ENCODE results near the gene DCDC2C.

DCDC2C gene

DNA sequence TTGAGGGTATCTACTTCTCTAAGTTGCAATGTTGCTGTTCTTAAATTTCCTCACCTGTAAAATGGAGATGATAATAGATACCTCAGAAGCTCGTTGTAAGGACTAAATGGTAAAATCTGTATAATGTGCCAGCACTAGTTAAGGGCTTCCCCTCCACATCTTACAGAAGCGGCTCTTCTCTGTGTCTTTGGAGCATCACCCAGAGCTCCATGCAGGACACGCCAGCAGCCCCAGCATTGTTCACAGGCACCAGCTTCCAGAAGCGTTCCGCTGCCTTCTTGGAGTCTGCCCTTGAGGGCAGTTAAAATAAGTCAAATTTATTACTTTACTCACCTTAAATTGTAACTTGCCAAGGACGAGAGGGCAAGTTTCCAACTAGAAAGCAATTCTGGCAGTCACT is 5.8 kb downstream of the DCDC2C start:
- no peak for DNase-seq (ENCODE audit: low read depth)

DNA sequence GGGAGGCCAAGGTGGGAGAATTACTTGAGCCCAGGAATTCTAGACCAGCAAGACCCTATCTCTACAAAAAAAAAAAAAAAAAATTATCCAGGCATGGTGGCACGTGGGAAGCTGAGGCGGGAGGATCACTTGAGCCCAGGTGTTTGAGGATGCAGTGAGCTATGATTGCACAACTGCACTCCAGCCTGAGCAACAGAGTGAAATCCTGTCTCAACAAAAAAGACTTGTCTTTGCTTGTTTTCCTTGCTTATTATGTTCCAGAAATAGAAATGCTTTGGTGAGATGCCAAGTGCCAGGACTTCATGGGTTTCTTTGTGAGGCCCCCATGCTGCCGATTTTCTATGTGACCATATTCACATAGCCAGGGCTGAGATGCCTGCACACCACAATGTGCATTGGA is 9.0 kb downstream of the DCDC2C start:
- no peak for DNase-seq (ENCODE audit: low read depth)

DNA sequence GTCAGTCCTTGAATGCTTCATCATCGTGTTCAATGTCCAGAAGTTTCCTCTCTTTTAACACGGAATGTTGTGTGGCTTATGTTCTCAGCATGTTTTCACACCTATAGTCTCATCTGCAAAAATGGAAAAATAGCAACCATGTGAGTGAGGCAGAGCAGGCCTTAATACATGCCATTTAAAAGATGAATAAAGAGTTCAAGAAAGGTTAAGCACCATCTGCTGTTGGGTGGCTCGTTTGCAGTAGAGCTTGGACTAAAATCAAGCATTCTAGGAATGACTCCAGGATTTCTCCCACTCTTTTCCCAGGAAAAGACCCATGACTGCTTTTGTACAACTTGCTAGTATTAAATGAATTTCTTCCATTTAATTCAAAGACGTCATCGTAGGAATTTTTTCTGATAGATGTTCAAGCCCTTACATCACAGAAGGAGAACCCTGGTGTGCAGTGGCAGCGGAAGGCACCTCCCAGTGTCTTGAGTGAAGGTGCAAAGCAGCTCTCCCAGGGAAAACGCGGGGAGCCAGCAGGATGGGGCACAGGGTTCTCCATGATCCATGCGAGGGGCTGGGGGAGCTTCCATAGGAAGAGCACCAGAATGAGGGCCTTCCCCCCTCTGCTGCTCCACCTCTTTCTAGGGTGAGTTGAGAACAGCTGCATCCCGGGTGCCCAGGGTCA is 9.6 kb downstream of the DCDC2C start:
- no peak for DNase-seq (ENCODE audit: low read depth)

DNA sequence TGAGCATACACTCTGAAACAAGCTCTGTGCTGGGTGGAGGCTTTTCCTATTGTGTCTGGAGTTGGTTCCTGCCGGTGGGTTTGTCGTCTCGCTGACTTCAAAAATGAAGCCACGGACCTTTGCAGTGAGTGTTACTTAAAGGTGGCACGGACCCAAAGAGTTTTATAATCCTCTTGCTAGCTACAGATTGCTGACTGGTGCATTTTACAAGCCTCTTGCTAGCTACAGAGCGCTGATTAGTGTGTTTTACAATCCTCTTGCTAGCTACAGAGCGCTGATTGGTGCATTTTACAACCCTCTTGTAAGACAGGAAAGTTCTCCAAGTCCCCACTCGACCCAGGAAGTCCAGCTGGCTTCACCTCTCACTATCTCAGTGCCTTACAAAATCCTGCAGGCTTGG is 15.3 kb downstream of the DCDC2C start:
- no peak for DNase-seq (ENCODE audit: low read depth)

DNA sequence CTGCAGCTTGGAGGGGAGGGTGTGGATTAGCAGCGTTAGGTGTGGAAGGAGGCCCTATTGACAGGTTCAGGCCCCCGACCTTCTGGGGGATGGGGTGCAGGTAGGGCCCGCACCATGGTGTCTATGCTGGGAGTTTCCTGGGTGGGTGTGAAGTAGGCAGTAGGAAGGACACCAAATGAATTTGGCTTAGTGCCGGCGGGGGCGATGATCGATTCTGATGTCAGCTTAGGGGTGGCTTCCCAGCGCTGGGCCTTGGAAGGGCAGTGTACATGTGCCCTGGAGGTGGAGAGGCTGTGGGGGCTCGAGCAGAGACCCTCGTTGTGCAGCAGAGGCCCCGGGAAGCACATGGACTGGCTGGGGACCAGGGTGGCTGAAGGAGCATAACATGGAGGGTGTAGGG is 21.6 kb downstream of the DCDC2C start:
- no peak for DNase-seq (ENCODE audit: low read depth)

DNA sequence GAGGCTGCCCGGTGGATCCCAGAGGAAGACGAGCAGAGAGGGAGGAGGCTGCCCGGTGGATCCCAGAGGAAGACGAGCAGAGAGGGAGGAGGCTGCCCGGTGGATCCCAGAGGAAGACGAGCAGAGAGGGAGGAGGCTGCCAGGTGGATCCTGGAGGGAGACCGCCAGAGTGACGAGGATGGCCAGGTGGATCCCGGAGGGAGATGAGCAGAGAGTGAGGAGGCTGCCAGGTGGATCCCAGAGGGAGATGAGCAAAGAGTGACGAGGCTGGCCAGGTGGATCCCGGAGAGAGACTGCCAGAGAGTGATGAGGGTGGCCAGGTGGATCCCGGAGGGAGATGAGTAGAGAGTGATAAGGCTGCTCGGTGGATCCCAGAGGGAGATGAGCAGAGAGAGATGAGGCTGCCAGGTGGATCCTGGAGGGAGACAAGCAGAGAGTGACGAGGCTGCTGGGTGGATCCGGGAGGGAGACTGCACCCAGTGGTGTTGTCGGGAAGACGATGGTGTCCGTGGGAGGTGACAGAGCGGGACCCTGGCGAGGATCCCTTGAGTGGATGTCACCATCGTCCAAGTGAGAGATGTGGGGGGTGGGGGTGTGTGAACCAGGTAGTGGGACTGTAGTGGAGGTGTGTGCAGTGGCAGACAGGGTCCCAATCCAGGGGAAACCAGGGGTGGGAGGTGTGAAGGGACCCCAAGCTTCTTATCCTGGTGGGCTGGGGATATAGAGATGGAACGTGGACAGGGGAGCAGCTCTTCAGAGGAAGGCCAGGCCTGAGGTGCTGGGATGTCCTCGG is 22.3 kb downstream of the DCDC2C start:
- DNase-seq (ENCODE audit: low read depth), result no peak

DNA sequence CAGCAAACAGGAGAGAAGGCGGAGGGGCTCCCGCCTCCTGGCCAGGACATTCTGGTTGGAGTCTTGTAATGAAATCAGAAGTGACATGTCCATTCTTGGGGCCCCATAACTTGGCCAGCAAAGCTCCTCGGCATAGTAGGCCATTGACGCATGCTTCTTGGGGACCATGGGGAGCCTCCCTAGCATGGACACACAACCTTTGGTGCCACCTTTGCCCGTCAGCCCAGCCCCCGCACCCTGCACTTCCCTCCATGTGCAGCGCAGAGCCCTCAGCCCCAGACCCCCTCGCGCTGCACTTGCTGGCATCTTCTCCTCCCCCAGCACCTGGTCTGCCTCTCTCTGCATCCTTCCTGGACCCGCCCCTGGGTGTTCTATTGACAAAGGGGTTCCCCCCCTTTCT is 23.1 kb downstream of the DCDC2C start:
- no peak for DNase-seq (ENCODE audit: low read depth)

DNA sequence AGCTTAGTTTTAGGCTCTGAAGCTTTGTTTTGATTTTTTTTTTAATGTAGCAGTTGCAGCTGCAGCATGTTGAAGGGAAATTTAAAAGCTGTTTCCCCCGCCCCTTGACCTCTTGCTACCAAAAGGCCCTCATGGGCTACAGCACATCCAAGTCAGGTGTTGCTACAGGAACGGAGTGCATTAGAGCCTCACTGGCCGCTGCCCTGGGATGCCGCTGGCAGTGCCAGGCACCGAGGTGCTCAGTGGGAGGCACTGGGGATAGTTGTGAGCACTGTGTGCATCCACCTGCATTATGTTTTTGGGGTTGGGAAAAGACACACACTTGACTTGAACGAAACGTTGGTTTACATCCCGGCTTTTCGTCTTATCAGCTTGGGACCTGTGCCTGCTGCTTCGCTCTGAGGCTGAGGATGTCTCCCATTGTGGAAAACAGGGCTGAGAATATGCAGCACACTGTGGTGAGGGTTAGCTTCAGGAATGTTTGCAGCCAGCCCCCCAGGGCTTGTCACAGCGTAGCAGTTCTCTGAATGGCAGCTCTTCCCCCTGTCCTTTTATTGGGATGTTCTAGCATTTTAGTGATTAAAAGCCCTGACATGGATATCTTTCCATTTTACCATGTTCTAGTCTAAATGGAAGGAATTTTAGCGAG is 24.1 kb downstream of the DCDC2C start:
- no peak for DNase-seq (ENCODE audit: low read depth)

DNA sequence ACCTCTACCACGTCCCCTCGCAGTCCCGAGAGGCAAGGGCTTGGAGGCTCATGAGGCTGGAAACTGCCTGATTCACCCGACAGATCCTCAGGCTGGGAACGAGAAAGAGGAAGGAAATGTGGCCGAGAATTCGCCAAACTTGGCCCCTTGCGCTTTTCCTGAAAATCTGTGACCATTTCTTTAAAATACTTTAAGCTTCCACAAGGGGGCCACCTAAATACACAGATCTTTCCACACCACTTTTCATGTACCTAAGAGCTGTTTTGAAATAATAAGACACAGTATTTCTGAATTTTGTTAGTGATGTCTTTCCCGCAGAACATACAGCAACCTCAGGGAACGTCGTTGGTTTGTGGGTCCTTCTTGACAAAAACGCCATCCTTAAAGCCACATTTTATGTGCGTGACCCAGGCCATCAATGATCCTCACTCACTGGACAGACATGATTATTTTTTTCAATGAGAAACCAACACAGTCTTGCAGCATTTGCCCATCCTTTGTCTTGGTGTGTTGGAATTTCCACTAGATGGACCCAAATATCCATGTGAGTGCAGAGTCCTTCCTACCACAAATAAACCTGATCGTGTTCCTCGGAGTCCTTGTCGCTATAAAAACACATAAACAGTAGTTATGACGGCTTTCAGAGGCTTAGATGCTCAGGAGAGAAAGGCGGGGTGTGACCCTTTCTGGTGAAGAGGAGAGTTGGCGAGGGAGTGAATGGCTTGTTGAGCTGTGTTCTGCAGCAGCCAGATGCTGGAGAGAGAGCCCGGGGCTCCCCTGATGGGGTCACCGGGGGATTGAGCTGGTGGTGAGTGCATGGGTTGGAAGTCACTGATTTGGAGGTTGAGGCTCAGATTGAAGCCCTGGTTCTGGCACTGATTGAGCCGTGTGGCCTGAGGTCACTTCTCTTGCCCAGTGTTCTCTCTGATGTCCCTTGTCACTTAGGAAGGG is 25.0 kb downstream of the DCDC2C start:
- no peak for DNase-seq (ENCODE audit: low read depth)

DNA sequence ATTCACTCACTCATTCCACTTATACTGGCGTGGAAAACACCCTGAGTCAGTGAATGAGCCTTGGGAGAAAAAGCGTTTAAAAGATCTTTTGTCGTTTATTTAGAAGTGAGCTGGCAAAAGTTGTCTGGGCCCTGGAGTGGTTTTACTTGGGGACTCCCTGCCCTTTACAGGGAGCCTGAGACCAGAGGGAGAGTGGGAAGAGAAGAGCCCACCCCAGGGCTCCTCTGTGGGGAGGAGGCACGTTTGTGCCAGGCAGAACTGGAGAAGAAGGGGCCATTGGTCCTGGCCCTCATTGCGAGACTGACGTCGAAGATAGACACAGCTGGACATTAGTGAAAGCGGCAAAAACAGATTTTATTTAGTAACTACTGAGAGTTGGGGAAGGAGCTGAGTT is 25.7 kb downstream of the DCDC2C start:
- DNase-seq (ENCODE audit: low read depth), result no peak

DNA sequence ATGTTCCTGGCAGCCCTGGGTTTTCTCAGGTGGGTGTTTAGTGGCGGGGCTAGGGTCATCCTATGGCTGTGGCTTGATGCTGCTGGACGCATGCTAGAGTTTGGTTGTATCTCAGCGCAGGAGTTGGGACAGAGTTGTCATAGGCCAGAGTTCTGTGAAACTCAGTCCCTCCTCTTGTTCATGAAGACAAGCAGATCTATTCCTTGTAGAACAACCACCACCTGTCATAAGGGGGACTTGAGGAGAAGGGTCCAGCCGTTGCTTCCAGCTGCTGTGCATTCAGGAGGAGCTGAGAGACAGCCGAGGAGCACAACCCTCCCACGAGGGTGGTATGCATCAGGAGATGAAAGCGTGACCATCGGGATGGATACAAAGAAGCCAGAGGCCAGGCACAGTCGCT is 26.4 kb downstream of the DCDC2C start:
- DNase-seq (ENCODE audit: low read depth), result no peak

DNA sequence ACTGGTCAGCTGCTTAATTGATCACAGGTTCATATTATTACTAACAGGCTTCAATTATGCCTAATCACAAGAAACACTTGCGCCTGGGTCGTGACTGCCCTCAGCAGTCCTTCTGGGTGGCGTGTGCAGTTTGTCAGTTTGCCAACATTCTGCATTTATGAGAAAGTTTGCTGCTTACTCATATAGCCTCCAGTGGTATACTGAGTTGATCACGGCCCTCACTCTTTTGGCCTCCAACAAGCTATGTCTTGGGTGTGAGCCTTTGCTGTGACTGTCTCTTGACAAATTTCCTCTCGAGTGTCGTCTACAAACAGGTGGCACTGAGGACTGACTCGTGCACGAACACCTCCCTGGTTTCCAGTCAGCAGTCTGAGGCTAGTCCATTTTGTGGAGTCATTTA is 27.3 kb downstream of the DCDC2C start:
- no peak for DNase-seq (ENCODE audit: low read depth)

DNA sequence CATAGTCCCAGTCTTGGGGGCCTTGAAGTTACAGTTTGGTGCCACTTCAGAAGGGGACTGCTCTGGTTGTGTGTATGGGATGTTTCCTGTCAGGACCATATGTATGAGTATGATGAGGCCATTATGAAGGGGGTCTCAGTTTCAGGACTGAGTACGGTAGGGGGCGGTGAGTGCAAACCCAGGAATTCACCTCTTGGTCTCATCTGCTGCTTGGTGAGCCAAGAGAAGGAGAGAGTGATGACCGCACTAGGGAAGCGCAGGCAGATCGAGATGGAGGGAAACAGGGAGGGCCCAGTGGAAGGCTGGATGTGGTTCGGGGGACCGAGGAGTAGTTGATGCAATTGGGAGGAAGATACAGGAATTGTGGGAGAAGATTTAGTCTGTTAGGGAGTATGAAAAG is 28.5 kb downstream of the DCDC2C start:
- no peak for DNase-seq (ENCODE audit: low read depth)

DNA sequence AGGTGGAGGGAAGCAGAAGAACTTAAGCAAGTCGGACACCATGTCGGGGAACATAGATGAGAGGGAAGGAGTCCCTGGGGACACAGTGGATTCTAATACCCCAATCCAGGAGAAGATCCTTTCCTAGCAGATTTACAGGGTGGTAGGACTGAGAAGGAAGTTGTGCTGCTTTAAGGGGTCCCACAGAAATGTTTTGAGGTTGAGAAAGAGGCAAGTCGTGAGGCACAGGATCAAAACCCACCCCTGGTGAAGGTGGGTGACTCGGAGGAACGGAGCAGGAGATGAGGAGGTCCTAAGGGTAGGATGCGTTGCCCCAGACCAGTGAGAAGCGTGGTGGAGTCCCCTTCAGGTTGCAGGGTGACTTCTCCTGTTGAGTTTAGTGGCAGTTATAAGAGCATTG is 32.7 kb downstream of the DCDC2C start:
- no peak for DNase-seq (ENCODE audit: low read depth)

DNA sequence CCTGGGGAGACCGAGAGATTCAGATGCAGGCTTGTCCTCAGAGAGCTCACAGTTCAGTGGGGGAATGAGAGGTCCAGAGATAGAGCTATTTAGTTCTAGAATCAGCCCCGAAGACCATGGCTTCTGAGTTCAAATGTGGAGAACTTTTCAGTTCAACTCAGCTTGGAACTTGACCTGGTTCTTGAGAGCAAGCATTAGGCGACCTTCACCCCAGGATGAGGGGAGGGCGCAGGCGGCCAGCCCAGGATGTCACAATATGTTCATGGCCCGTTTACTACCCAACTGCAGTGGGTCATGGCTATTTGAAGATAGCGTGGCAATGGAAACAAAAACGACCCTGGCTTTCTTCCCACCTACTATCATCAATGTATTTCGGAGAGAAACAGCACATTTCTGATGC is 33.8 kb downstream of the DCDC2C start:
- no peak for DNase-seq (ENCODE audit: low read depth)

DNA sequence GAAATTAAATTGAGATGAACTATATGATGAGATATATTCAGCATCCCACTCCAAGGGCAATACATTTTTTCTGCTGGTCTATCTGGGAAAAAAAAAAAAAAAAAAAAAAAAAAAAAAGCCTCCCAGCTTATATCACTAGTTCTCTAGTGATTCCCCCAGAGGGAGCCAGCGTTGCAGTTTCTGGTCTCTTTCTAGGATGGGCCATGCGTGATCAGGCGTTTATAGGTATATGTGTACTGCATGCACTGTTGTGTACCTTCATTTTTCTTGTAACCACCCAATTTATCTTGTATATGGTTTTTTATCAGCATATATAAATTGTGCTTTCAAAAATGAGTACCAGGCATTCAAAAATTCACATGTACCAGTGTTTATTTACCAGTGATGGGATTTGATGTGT is 35.1 kb downstream of the DCDC2C start:
- no peak for DNase-seq (ENCODE audit: low read depth)

DNA sequence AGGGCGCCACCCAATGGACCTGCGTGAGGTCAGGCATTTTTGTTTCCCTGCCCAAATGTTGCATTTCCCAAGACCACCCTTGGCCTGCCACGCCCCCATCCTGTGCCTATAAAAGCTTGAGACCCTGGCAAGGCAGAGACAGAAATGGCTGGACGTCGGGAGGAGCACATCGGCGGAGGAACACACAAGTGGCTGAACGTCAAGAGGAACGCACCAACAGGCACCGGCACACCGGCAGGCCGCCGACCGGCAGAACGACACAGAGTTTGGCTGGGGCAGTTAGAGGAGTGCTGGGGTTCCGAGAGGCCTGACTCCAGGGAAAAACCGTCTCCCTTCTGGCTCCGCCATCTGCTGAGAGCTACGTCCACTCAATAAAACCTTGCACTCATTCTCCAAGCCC is 35.9 kb downstream of the DCDC2C start:
- DNase-seq (ENCODE audit: low read depth), result no peak

DNA sequence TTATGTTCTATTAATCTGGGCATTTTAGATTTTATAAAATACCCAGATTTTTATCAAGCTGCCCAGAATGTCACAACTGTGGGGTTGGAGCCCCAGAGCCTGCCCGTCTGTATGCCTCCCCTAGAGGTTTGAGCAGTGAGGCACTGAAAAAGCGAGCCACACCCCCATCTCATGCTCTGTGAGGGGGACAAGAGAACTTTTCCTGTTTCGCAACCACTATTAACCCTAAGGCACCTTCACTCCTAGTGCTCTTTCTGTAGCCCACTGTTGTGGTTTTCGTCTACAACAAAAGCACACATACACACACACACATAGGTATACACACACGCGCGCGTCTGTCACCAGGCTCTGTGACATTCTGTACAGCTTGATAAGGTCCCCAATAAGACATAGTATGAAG is 38.0 kb downstream of the DCDC2C start:
- no peak for DNase-seq (ENCODE audit: low read depth)

DNA sequence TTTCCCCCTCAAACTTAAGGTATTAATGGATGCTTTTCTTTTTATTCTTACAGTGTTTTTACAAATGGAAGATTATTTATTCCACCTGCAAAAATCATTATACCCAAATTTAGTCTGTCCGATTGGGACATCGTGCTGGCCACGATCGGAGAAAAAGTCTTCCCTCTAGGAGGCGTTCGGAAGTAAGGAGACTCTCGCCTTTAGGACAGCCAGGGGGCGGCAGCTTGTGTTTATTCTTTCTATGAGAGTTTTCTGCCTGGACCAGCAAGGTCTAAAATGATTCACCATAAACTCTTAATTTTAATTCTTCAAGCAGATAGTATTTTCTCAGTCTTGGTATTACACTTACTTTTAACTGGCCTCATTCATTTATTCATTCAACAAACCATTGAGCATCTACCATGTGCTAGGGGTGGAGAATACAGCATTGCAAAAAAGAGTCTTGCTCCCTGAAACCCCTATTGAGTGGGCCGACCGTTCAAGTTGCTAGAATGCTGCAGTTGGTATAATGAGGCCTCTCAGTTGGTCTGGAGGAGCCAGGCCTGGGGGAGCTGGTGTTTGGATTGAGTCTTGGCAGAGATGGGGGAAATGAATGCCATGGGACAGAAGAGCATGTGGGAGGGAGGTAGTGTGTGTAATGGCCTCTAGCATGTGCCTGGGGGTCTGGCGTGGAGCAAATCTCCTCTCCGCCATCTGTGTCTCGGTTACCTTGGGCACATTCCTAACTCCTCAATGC is 38.7 kb downstream of the DCDC2C start:
- DNase-seq (ENCODE audit: low read depth), result no peak

DNA sequence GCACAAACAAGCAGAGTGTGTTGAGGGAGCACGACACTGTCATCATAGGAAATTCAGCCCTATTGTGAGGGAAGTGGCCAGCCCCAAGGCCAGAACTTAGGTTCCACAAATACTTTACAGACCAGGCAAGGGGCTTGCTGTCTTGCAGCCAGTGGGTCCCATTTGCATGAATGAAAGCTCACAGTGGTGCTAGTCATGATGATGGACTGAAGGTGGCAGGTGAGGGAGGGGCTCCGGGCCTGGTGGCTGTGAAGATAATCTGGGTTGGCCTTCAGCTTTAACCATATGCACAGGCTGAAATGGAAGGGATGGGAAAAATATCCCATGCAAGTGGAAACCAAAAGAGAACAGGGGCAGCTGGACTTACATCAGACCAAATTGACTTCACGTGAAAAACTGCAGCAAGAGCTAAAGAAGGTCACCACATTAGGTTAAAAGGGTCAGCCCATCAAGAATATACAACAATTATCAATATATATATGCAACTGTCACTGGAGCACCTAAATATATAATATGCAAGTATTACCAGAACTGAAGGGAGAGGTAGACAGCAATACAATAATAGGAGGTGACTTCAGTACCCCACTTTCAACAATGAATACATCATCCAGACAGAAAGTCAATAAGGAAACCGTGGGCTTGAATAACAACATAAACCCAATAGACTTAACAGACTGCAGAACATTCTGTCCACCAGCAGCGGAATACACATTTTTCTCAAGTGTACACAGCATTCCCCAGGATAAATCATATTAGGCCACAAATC is 39.6 kb downstream of the DCDC2C start:
- no peak for DNase-seq (ENCODE audit: low read depth)

Measured in CMK (cell line).